PFSK-1 (cell line): ENCODE data around the gene PHLDA1.

Experiments used
- FOXP2 ChIP-seq: optimal IDR thresholded peaks from 2 replicates; pipeline ENCODE3; 2011; ENCODE audit warnings: borderline replicate concordance, control low read depth, inconsistent platforms; ENCODE audit not compliant: insufficient read depth; ENCODE audit errors: extremely low read length, extremely low read depth
- POLR2AphosphoS5 ChIP-seq: IDR thresholded peaks from 2 replicates; pipeline ENCODE4 v1.6.1; 2012; ENCODE audit warnings: low read depth, mild to moderate bottlenecking, control low read depth, low read length, moderate library complexity
- SIN3A ChIP-seq: IDR thresholded peaks from 2 replicates; pipeline ENCODE4 v1.6.1; 2012; ENCODE audit warnings: mild to moderate bottlenecking, low read length, moderate library complexity, borderline replicate concordance; ENCODE audit not compliant: insufficient read depth
- TAF1 ChIP-seq: IDR thresholded peaks from 2 replicates; pipeline ENCODE4 v1.6.1; 2012; ENCODE audit warnings: low read length, control low read depth, borderline replicate concordance; ENCODE audit not compliant: insufficient read depth
- TF ChIP-seq, protein P1 (sequence below), 2 experiments: IDR thresholded peaks; 2 replicates each; pipeline versions ENCODE4 v1.6.1 to v1.8.0; 2011 to 2012; ENCODE audit warnings: low read depth in 2 of 2, low read length in 2 of 2, control low read depth in 1 of 2, inconsistent platforms in 1 of 2, mild to moderate bottlenecking in 1 of 2, moderate library complexity in 1 of 2; ENCODE audit not compliant: insufficient read depth in 1 of 2

Gene PHLDA1

DNA sequence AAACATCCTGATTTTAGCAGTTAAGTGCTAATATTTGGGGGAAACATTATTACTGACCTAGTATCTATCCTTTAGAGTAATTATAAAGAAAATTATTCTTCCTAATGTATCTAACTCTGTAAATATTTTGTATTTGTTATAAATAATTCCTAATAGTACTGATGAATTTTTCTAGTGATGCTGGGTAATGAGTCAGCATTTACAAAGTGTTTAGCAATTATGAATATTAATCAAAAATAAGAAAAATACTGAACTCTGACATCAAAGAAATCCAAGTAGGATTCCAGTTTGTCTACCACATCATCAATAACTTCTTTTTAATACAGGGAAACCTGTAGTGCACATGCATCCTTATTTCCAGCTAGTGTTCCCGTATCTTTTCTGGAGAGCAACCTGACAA, 43.9 kb upstream of the PHLDA1 start:
- no peak for TF ChIP-seq POLR2AphosphoS5
- no peak for TF ChIP-seq TAF1
- TF ChIP-seq FOXP2, result no peak
- no peak for TF ChIP-seq SIN3A
- TF ChIP-seq, protein P1, sequence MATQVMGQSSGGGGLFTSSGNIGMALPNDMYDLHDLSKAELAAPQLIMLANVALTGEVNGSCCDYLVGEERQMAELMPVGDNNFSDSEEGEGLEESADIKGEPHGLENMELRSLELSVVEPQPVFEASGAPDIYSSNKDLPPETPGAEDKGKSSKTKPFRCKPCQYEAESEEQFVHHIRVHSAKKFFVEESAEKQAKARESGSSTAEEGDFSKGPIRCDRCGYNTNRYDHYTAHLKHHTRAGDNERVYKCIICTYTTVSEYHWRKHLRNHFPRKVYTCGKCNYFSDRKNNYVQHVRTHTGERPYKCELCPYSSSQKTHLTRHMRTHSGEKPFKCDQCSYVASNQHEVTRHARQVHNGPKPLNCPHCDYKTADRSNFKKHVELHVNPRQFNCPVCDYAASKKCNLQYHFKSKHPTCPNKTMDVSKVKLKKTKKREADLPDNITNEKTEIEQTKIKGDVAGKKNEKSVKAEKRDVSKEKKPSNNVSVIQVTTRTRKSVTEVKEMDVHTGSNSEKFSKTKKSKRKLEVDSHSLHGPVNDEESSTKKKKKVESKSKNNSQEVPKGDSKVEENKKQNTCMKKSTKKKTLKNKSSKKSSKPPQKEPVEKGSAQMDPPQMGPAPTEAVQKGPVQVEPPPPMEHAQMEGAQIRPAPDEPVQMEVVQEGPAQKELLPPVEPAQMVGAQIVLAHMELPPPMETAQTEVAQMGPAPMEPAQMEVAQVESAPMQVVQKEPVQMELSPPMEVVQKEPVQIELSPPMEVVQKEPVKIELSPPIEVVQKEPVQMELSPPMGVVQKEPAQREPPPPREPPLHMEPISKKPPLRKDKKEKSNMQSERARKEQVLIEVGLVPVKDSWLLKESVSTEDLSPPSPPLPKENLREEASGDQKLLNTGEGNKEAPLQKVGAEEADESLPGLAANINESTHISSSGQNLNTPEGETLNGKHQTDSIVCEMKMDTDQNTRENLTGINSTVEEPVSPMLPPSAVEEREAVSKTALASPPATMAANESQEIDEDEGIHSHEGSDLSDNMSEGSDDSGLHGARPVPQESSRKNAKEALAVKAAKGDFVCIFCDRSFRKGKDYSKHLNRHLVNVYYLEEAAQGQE (IDR thresholded peaks at IDR 0.05; ENCODE audit: insufficient read depth in 1 of 2, low read depth in 2 of 2, low read length in 2 of 2), result no peak

- no peak for TF ChIP-seq FOXP2
- no peak for TF ChIP-seq POLR2AphosphoS5
- TF ChIP-seq, protein P1 (IDR thresholded peaks at IDR 0.05; ENCODE audit: insufficient read depth in 1 of 2, low read depth in 2 of 2, low read length in 2 of 2), result no peak
- TF ChIP-seq TAF1, result no peak
- no peak for TF ChIP-seq SIN3A
Measured at GRCh38 chr12:76074701-76075336, 43.2 kb upstream of the PHLDA1 start.

DNA sequence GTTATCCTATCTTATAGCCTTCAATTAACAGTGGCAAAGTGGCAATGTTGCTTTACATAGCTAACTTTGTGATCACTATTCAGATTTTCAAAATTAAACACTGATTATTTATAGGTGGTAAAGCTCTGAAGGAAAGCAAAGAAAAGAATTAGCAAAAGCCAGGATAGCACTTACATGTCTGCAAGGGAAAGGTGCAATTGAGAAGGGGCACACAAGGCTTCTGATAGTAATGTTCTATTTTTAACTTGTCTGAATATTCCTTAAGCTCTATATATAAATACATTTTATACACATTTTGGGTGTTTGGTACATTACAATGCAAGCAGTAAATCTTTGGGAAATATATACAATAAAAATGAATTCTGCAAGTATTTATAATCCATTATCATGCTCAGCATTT, 42.0 kb upstream of the PHLDA1 start:
- TF ChIP-seq FOXP2 (no peak), TAF1 (no peak), SIN3A (no peak), POLR2AphosphoS5 (no peak)
- TF ChIP-seq, protein P1 (IDR thresholded peaks at IDR 0.05; ENCODE audit: insufficient read depth in 1 of 2, low read depth in 2 of 2, low read length in 2 of 2), result no peak

DNA sequence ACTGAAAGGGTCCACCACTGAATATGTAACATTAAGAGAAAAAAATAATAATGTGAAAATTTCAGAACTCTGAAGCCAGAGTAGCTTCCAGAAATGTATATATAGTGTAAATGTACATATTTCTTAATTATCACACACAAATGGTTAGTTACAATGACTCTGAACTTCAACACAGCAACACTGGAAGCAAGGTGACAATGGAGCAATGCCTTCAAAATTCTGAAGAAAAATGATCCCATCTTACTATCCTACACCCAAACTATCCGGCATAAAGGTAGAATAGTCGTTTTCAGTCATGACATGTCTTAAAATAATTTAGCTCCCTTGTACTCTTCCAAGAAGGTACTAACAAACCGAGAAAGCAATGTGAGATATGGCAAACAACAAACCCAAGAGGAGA, 41.0 kb upstream of the PHLDA1 start:
- TF ChIP-seq POLR2AphosphoS5, result no peak
- no peak for TF ChIP-seq SIN3A
- TF ChIP-seq, protein P1 (IDR thresholded peaks at IDR 0.05; ENCODE audit: insufficient read depth in 1 of 2, low read depth in 2 of 2, low read length in 2 of 2), result no peak
- no peak for TF ChIP-seq FOXP2
- no peak for TF ChIP-seq TAF1
